ENCODE data around the gene CLEC18C. TPM values are rescaled to one million over a fixed set of nuclear protein-coding genes. Genes with fewer than 3 reads are reported as not detected.
"Not testable (repeated sequence)": the region's sequence is repeated elsewhere in the genome, so short reads cannot be mapped to it uniquely, and the experiment has no call there.

CLEC18C gene
- total RNA-seq = 1 to 10 TPM in 1 of 2 donors, not detected in 1; 1.8 TPM

DNA sequence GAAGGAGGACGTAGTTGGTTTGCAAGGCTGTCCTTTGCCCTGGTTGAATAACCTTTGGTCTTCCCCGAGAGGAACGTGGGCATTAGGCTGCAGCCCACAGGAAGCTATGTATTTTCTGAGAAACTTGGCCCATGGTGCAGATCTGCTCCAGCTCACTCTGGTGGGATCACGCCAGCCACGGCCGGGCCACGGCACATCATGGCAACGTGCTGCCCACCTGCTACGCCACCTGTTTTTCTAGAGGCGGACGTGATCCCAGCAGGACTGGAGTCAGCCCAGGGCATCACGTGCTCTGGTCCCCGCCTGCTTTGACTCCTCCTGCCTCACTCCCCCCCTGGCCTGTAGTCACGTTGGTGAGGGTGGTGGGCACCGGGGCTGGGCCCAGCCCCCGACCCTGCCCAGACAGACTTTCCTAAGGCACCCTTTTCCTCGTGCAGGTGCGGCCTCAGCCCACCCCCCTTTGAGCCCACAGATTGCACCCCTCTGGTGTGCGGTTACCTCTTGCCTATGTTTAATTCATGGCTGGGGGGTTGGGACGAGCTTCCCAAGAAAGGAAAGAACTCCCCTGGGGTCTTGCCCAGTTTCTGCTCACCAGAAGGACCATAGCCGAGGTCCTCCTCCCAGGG lies at the start of gene CLEC18C:
TSS of gene CLEC18C (plus strand) at position 576 of the 626 bp plus-strand sequence. CDS start 492 bp downstream, outside the sequence.
- H3K27me3 ChIP-seq; DNase-seq; intact Hi-C loops (cut with DNase I); ATAC-seq; H3K36me3 ChIP-seq (replicated peaks in 1 of 2; ENCODE audit: insufficient read depth in 1 of 2, low read depth in 2 of 2); H3K4me3 ChIP-seq; H3K4me1 ChIP-seq; H3K9me3 ChIP-seq; H3K27ac ChIP-seq: not testable (repeated sequence)
- 66% methylated on average over 15 of the region's 21 CpGs; no CpG with 5 or more reads in 1 of the 2 donors for WGBS, 2 donors

DNA sequence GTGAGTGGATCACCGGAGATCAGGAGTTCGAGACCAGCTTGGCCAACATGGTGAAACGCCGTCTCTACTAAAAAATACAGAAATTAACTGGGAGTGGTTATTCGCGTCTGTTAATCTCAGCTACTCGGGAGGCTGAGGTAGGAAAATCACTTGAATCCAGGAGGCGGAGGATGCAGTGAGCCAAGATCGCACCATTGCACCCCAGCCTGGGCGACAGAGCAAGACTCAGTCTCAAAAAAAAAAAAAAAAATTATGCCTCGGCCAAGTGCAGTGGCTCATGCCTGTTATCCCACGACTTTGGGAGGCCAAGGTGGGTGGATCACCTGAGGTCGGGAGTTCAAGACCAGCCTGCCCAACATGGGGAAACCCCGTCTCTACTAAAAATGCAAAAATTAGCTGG lies 49.8 kb upstream of the CLEC18C start:
- H3K27me3 ChIP-seq; H3K9me3 ChIP-seq; H3K4me1 ChIP-seq; ATAC-seq; intact Hi-C loops (cut with DNase I); H3K4me3 ChIP-seq; H3K27ac ChIP-seq; DNase-seq: not testable (repeated sequence)
- WGBS, 2 donors = 87 to 91% methylated on average over 14 of the region's 14 CpGs
- H3K36me3 ChIP-seq (replicated peaks in 1 of 2; ENCODE audit: insufficient read depth in 1 of 2, low read depth in 2 of 2) = peaks cover 0 to 21% of the 10 kb centered on the region in 2 donors

DNA sequence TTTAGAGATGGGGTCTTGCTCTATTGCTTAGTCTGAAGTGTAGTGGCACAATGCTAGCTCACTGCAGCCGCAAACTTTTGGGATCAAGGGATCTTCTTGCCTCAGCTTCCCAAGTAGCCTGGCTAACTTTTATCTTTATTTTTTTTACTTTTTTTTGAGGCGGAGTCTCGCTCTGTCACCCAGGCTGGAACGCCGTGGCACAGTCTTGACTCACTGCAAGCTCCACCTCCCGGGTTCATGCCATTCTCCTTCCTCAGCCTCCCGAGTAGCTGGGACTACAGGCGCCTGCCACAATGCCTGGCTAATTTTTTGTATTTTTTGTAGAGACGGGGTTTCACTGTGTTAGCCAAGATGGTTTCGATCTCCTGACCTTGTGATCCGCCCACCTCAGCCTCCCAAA lies 47.4 kb upstream of the CLEC18C start:
- H3K4me1 ChIP-seq; DNase-seq; H3K27ac ChIP-seq; ATAC-seq; H3K4me3 ChIP-seq; H3K27me3 ChIP-seq; H3K9me3 ChIP-seq; intact Hi-C loops (cut with DNase I): not testable (repeated sequence)
- WGBS, 2 donors = 90 to 97% methylated on average over 11 of the region's 11 CpGs
- peaks cover 0 to 39% of the 10 kb centered on the region in 2 donors for H3K36me3 ChIP-seq (replicated peaks in 1 of 2; ENCODE audit: insufficient read depth in 1 of 2, low read depth in 2 of 2)

DNA sequence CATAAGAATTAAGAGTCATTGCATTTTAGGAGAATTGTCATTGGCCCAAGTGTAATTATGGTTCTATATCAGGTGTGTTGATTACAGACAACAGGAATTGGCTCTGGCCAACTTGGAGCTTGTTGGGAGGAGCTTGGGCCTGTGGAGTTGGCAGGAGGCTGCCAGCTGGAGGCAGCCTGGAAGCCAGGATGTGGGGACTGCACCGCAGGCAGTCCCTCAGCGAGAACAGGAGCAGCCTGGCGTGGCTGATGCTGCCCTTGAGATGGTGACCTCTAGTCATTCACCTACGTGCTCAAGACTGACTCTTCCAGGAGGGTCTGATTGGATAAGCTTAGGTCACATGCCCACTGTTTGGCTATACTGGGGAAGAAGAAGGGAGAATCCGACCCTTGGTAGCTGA lies 45.9 kb upstream of the CLEC18C start:
- ATAC-seq; H3K4me3 ChIP-seq; H3K27ac ChIP-seq; H3K4me1 ChIP-seq; DNase-seq; intact Hi-C loops (cut with DNase I); H3K27me3 ChIP-seq; H3K9me3 ChIP-seq: not testable (repeated sequence)
- 77 to 83% methylated on average over 3 to 5 of the region's 5 CpGs for WGBS, 2 donors
- peaks cover 0 to 41% of the 10 kb centered on the region in 2 donors for H3K36me3 ChIP-seq (replicated peaks in 1 of 2; ENCODE audit: insufficient read depth in 1 of 2, low read depth in 2 of 2)

DNA sequence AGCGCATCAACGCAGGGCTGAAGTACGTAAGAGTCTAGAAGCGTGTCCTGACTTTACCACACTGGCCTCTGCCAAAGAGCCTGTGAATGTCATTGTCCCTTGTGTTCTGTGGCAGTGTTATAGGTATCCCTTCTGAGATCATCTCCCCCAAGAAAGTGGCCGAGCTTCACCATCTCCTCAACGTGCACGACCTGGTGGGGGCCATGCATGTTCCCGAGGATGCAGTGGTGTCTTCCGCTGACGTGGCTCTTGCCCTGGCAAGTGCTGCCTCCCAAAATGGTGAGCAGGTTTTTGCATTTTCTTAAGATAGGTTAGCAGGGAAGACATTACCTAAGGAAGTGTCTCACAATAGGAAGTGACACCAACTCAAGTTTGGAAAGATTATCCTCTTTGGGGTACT lies 44.7 kb upstream of the CLEC18C start:
- H3K4me1 ChIP-seq; ATAC-seq; DNase-seq; H3K4me3 ChIP-seq; H3K27ac ChIP-seq; H3K27me3 ChIP-seq; H3K9me3 ChIP-seq; intact Hi-C loops (cut with DNase I): not testable (repeated sequence)
- peaks cover 0 to 43% of the 10 kb centered on the region in 2 donors for H3K36me3 ChIP-seq (replicated peaks in 1 of 2; ENCODE audit: insufficient read depth in 1 of 2, low read depth in 2 of 2)
- WGBS, 2 donors = 77 to 91% methylated on average over 6 of the region's 10 CpGs

DNA sequence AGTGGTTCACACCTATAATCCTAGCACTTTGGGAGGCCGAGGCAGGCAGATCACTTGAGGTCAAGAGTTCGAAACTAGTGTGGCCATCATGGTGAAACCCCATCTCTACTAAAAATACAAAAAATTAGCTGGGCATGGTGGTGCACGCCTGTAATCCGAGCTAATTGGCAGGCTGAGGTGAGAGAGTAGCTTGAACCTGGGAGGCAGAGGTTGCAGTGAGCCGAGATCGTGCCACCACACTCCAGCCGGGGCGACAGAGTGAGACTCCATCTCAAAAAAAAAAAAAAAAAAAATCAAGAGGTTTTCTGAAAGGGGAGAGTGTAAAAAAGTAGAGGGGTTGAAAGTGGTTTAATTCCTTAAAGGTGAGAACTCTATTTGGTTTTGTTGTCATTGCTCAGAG lies 37.8 kb upstream of the CLEC18C start:
- not testable (repeated sequence) for H3K27ac ChIP-seq

DNA sequence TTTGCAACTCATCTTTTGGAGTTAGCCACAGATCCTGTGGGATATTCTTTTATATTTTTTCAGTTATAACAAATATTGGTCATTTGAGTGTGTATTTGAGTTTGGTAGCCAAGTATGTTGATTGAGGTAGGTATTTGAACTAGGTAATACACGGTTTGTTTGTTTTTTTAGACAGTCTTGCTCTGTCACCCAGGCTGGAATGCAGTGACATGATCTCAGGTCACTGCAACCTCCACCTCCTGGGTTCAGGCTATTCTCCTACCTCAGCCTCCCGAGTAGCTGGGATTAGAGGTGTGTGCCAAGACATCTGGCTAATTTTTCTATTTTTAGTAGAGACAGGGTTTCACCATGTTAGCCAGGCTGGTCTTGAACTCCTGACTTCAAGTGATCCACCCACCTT lies 37.0 kb upstream of the CLEC18C start:
- H3K9me3 ChIP-seq; H3K4me1 ChIP-seq; H3K27me3 ChIP-seq; H3K4me3 ChIP-seq; intact Hi-C loops (cut with DNase I); DNase-seq; H3K27ac ChIP-seq; ATAC-seq: not testable (repeated sequence)
- 52 to 71% methylated on average over 2 of the region's 2 CpGs for WGBS, 2 donors
- H3K36me3 ChIP-seq (replicated peaks in 1 of 2; ENCODE audit: insufficient read depth in 1 of 2, low read depth in 2 of 2) = peaks cover 6 to 41% of the 10 kb centered on the region in 2 donors

More for the DNA sequence above, 37.8 kb upstream of the CLEC18C start:
- 95% methylated on average over 8 of the region's 8 CpGs for WGBS, 2 donors
- H3K36me3 ChIP-seq (replicated peaks in 1 of 2; ENCODE audit: insufficient read depth in 1 of 2, low read depth in 2 of 2) = peaks cover 6 to 39% of the 10 kb centered on the region in 2 donors
- H3K9me3 ChIP-seq; H3K27me3 ChIP-seq; H3K4me3 ChIP-seq; H3K4me1 ChIP-seq; DNase-seq; intact Hi-C loops (cut with DNase I); ATAC-seq: not testable (repeated sequence)

DNA sequence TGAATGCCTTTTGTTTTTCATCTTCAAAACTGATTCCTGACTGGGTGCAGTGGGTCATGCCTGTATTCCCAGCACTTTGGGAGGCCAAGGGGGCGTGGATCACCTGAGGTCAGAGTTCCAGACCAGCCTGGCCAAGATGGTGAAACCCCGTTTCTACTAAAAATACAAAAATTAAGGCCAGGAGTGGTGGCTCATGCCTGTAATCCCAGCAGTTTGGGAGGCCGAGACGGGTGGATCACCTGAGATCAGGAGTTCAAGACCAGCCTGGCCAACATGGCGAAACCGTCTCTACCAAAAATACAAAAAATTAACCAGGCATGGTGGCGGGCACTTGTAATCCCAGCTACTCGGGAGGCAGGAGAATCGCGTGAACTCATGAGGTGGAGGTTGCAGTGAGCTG lies 30.8 kb upstream of the CLEC18C start:
- peaks cover 14 to 38% of the 10 kb centered on the region in 2 donors for H3K36me3 ChIP-seq (replicated peaks in 1 of 2; ENCODE audit: insufficient read depth in 1 of 2, low read depth in 2 of 2)
- intact Hi-C loops (cut with DNase I) = not testable (repeated sequence)

DNA sequence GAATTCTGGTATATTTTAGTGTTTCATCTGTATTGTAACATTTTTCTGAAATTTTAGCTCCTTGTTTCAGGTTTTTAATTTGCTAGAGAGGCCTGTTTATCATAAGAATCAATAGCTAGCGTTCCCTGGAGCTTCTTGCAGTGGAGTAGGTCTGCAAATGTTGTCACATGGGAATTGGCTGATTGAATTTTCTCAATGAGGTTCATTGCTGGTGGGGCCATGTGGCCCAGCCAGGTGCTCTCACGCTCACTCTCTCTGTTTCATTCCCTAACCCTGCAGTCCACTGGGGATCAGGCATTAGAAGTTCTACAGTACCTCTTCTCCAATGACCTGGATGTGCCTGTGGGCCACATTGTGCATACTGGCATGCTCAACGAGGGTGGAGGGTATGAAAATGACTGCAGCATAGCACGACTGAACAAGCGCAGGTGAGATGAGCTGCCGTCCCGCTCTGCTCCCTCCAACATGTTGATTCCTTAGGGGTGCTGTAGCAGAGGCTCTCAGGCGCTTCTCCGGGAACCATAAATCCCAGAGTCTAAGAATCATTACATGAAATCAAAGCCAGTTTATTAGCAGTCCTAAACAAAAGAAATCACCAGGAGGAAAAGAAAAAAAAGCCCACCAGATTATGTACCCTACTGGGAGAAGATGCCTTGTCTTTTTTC lies 30.2 kb upstream of the CLEC18C start:
- intact Hi-C loops (cut with DNase I); H3K9me3 ChIP-seq; H3K4me1 ChIP-seq; DNase-seq; H3K4me3 ChIP-seq; H3K27ac ChIP-seq; ATAC-seq; H3K27me3 ChIP-seq: not testable (repeated sequence)
- H3K36me3 ChIP-seq (replicated peaks in 1 of 2; ENCODE audit: insufficient read depth in 1 of 2, low read depth in 2 of 2) = peaks cover 16 to 44% of the 10 kb centered on the region in 2 donors
- 77 to 85% methylated on average over 9 of the region's 9 CpGs for WGBS, 2 donors

More for the DNA sequence above, 30.8 kb upstream of the CLEC18C start:
- not testable (repeated sequence) for H3K27ac ChIP-seq, H3K4me1 ChIP-seq, H3K4me3 ChIP-seq, H3K9me3 ChIP-seq, H3K27me3 ChIP-seq, ATAC-seq, DNase-seq
- WGBS, 2 donors = 91 to 93% methylated on average over 10 of the region's 10 CpGs

DNA sequence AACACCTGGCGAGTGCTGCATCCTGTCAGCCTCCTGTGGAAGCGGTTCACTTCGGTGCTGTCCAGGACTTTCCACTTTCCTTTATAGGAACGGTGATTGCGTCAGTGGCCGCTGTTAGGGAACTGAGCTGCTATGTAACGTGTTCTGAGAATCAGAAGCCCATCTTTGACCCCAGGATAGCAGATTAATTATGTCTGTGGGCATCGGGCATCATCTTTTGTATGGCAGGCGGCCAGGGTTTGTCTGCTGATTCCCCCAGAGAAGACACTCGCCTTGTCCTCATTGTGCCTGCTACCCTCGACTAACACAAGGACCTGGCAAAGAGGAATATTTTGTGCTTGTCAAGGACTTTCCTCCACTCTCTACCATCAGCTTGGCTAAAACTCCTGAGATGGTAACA lies 25.7 kb upstream of the CLEC18C start:
- H3K9me3 ChIP-seq; H3K4me1 ChIP-seq; H3K27ac ChIP-seq; intact Hi-C loops (cut with DNase I); H3K4me3 ChIP-seq; H3K27me3 ChIP-seq; ATAC-seq; DNase-seq: not testable (repeated sequence)
- 77 to 87% methylated on average over 5 to 11 of the region's 11 CpGs for WGBS, 2 donors
- peaks cover 24 to 43% of the 10 kb centered on the region in 2 donors for H3K36me3 ChIP-seq (replicated peaks in 1 of 2; ENCODE audit: insufficient read depth in 1 of 2, low read depth in 2 of 2)

DNA sequence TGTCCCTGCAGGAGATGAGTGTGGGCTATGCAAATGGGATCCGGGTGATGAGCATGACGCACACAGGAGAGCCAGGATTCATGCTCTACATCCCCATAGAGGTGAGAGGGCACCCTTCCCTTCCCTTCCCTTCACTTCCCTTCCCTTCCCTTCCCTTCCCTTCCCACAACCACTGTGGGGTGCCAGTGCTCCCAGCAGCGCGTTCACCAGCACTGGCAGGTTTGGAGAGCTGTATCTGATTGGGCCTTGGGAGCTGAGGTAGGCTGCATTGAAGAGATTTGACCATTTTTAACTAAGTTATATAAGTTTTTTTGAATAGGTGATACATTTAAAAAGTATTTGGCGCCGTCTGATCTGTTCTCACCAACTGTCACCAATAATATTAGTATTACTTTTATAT lies 25.1 kb upstream of the CLEC18C start:
- H3K4me1 ChIP-seq; H3K27ac ChIP-seq; H3K27me3 ChIP-seq; ATAC-seq; DNase-seq; H3K9me3 ChIP-seq; H3K4me3 ChIP-seq; intact Hi-C loops (cut with DNase I): not testable (repeated sequence)
- peaks cover 20 to 43% of the 10 kb centered on the region in 2 donors for H3K36me3 ChIP-seq (replicated peaks in 1 of 2; ENCODE audit: insufficient read depth in 1 of 2, low read depth in 2 of 2)
- WGBS, 2 donors = 95 to 96% methylated on average over 6 of the region's 6 CpGs

DNA sequence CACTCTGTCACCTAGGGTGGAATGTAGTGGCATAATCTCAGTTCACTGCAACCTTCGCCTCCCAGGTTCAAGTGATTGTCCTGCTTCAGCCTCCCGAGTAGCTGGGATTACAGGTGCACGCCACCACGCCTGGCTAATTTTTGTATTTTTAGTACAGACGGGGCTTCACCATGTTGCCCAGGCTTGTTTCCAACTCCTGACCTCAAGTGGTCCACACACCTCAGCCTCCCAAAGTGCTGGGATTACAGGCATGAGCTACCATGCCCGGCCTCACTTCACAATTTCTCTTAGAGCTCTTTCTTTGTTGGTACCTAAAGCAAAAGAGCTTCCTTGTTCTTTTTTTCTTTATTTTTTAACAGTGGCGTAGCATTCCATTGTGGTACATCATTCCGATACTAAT lies 24.3 kb upstream of the CLEC18C start:
- WGBS, 2 donors = 95 to 97% methylated on average over 8 of the region's 8 CpGs
- intact Hi-C loops (cut with DNase I); ATAC-seq; H3K4me3 ChIP-seq; H3K27ac ChIP-seq; H3K4me1 ChIP-seq; H3K9me3 ChIP-seq; DNase-seq; H3K27me3 ChIP-seq: not testable (repeated sequence)
- peaks cover 20 to 48% of the 10 kb centered on the region in 2 donors for H3K36me3 ChIP-seq (replicated peaks in 1 of 2; ENCODE audit: insufficient read depth in 1 of 2, low read depth in 2 of 2)
